ENCODE measurements around the gene EPB41L5.

DNA sequence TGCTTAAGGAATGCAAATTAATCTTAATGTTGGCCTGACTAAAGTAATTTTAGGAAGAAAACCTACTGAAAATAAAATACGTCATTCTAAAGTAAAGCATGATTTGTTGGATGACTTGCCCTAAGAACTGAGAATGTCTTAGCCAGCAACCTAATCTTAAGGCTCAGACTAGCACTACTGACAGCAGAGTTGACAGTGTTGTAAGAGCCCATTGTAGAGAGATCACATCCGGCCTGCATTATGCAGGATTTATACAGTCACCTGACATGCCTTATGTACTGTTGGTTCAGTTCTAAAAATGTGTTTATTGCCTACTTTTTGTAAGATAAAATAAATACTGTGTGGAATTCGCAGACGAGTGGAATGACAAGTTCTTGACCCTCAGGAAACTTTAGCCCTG is 128.0 kb downstream of the EPB41L5 start:
- TF ChIP-seq, protein P1, sequence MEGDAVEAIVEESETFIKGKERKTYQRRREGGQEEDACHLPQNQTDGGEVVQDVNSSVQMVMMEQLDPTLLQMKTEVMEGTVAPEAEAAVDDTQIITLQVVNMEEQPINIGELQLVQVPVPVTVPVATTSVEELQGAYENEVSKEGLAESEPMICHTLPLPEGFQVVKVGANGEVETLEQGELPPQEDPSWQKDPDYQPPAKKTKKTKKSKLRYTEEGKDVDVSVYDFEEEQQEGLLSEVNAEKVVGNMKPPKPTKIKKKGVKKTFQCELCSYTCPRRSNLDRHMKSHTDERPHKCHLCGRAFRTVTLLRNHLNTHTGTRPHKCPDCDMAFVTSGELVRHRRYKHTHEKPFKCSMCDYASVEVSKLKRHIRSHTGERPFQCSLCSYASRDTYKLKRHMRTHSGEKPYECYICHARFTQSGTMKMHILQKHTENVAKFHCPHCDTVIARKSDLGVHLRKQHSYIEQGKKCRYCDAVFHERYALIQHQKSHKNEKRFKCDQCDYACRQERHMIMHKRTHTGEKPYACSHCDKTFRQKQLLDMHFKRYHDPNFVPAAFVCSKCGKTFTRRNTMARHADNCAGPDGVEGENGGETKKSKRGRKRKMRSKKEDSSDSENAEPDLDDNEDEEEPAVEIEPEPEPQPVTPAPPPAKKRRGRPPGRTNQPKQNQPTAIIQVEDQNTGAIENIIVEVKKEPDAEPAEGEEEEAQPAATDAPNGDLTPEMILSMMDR (conservative IDR thresholded peaks at IDR 0.05; ENCODE audit: low read length): no peak
- TF ChIP-seq EZH2phosphoT487 (IDR thresholded peaks at IDR 0.05; ENCODE audit: borderline replicate concordance, low read depth, low read length): no peak
